Measurements from ENCODE around the gene KCNC4.

GRCh38 chr1:110205591-110206155 lies 4.4 kb upstream of the KCNC4 start:
- TF ChIP-seq CTCF (IDR thresholded peaks at IDR 0.05) (no peak), POLR2A (IDR thresholded peaks at IDR 0.05) (no peak)

Measured in testis (tissue), 2 donors.